NB4 (cell line): ENCODE data around the gene HHIPL1.

ENCODE experiments used
- POLR2A ChIP-seq: IDR thresholded peaks from 2 replicates; pipeline ENCODE4 v1.6.1; 2011; ENCODE audit warnings: mild to moderate bottlenecking; ENCODE audit not compliant: insufficient read length; ENCODE audit errors: extremely low read depth
- TF ChIP-seq, protein P1 (sequence below): IDR thresholded peaks from one replicate; pipeline ENCODE4 v1.5.1; 2012; ENCODE audit warnings: low read depth, low read length
- TF ChIP-seq, protein P2 (sequence below): IDR thresholded peaks from 2 replicates; pipeline ENCODE4 v1.6.1; 2011; ENCODE audit warnings: low read depth, low read length

DNA sequence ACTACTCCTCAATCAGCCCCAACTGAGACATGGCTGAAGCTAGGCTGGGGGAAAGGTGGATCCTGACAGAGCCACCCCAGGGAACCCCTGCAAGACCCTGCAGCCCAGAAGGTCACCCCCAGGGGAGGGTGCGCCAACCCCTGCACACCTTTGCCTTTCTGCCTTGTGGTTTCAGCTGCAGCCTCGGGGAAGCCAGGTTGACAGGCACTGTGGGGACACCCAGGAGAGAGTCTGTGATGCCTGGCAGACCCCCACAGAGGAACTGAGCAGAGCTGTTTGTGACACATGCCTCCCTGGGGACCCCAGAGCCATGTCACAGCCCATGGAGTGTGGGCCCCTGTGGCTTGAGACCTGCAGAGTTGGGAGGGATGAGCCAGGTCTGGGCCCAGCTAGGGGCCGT lies 11.8 kb upstream of the HHIPL1 start:
- TF ChIP-seq, protein P1, sequence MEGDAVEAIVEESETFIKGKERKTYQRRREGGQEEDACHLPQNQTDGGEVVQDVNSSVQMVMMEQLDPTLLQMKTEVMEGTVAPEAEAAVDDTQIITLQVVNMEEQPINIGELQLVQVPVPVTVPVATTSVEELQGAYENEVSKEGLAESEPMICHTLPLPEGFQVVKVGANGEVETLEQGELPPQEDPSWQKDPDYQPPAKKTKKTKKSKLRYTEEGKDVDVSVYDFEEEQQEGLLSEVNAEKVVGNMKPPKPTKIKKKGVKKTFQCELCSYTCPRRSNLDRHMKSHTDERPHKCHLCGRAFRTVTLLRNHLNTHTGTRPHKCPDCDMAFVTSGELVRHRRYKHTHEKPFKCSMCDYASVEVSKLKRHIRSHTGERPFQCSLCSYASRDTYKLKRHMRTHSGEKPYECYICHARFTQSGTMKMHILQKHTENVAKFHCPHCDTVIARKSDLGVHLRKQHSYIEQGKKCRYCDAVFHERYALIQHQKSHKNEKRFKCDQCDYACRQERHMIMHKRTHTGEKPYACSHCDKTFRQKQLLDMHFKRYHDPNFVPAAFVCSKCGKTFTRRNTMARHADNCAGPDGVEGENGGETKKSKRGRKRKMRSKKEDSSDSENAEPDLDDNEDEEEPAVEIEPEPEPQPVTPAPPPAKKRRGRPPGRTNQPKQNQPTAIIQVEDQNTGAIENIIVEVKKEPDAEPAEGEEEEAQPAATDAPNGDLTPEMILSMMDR: no peak
- no peak for TF ChIP-seq POLR2A
- TF ChIP-seq, protein P2, sequence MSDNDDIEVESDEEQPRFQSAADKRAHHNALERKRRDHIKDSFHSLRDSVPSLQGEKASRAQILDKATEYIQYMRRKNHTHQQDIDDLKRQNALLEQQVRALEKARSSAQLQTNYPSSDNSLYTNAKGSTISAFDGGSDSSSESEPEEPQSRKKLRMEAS: no peak
